Activated CD8-positive, alpha-beta memory T cell treated with anti-CD3 and anti-CD28 coated beads, Interleukin-2, amount 50 U/mL, for 24 hours (primary cell): ENCODE results near the gene GATA1.

Experiments used
- DNase-seq: peaks from one replicate; pipeline ENCODE4 v3.0.0-alpha.2; 2020; ENCODE audit errors: extremely low read depth

The GATA1 gene

GRCh38 chrX:48785186-48785539 is 1.2 kb upstream of the GATA1 start:
- no peak for DNase-seq

- no peak for DNase-seq
These were observed 713 bp upstream of the GATA1 start for GRCh38 chrX:48785540-48786214.

- DNase-seq: no peak
These were observed 575 bp downstream of the GATA1 start for GRCh38 chrX:48786825-48787504.

GRCh38 chrX:48787505-48788443 is 1.4 kb downstream of the GATA1 start:
- DNase-seq: no peak

DNA sequence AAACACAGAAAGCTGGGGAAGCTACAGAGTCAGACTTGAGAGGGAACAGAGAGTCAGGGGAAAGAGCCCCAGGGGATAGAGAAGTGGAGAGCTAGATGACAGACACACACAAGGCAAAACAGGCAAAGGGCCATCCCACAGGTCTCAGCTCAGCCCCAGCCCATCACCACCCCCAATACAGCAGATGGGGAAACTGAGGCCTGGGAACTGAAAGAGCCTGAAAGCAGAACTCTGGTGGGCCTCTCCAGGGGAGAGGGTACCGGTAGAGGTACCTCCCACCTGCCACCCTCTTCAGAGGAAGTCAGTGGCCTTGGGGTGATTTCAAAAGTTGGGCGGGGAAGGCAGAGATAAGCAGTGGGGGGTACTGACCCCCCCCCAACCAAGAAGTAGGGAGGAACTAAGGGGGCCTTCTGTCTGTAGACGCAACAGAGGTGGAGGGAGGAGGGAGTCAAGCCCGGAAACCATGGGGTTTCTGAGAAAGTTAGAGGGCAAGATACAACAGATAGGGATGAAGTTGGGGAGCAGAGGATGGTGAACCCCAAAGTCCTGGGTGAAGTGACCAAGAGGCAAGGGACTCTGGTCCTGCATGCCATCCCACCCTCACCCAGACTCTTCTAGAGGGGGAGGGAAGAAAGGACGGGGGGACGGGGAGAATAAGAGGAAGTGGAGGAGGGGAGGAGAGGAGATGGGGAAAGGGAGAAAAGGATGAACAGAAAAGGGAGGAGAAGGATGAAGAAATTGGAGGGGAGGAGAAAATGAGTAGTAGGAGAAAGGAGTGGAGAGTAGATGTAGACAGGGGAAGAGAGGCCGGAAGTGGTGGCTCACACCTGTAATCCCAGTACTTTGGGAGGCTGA is 3.2 kb downstream of the GATA1 start:
- DNase-seq: no peak

- no peak for DNase-seq
These were observed 4.1 kb downstream of the GATA1 start for GRCh38 chrX:48790477-48790876.

- no peak for DNase-seq
These were observed 4.9 kb downstream of the GATA1 start for GRCh38 chrX:48791063-48791820.

GRCh38 chrX:48792219-48792618 is 5.8 kb downstream of the GATA1 start:
- no peak for DNase-seq

- DNase-seq: no peak
These were observed 7.5 kb downstream of the GATA1 start for GRCh38 chrX:48793935-48794334.

DNA sequence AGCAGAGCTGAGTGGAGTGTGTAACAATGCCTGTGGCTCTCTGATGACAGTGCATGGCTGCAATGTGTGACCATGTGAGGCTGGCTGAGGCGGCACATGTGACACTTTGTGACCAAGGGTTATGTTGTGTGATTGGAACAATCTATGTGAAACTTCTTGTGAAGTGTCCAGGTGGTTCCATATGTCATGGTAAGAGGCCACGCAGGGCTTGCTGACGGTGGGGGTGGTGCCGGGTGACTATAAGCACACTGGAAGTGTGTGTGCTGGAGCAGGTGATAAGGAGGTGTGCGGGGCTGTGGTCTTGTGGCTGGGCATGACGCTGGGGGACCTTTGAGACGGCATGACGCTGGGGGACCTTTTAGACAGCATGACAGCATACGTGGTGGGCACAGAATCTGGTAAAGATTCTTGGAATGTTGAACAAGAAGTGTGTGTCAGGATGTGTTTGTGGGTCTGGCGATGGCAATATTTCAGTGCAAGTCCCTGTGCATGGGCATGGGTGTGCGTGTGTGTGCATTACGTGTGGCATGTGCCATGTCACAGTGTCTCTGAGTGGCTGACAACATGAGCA is 8.0 kb downstream of the GATA1 start:
- DNase-seq: no peak

- DNase-seq: no peak
These were observed 8.6 kb downstream of the GATA1 start for GRCh38 chrX:48794911-48795515.

- DNase-seq: no peak
These were observed 11.9 kb downstream of the GATA1 start for GRCh38 chrX:48798318-48798717.

- DNase-seq: no peak
These were observed 14.3 kb downstream of the GATA1 start for GRCh38 chrX:48800574-48801279.

DNA sequence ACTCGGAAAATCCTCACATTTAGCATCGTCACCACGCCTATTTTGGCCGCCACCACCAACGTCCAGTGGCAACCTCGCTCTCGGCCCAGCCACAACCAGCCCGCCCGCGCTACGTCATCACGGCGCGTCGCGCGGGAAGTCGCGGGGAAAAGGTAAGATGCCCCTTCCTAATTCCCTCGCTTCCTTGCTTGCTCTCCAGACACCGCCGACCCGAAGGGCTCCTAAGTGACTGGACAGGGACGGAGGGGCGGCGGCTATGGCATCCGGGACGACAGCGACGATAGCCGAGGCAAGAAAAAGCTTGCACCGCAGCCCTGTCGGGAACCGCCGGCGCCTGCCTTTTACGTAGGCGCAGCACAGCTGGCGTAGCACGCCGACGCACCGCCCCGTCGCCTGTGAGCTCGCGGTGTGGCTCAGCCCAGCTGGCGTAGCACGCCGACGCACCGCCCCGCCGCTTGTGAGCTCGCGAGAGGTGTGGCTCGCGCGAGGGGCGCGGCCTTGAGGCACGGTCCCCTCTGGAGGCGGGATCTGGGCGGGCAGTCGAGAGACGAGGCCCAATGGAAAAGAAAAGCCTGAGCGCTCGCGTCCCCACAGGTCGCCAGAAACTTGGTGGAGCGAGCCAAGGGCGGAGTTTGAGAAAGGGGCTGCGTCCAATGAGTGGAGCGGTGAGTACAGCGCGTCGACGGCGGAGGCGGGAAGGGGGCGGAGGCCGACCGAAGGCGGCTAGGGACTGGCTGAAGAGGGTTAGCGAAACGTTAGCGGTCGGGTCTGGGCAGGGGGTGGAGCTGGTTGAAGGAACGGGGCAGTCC is 15.1 kb downstream of the GATA1 start, which contains the start of gene HDAC6:
HDAC6 (plus strand) TSS at position 788 of the 809 bp plus-strand sequence. CDS start 626 bp downstream, outside the sequence.
- DNase-seq: peak; percentile 77

DNA sequence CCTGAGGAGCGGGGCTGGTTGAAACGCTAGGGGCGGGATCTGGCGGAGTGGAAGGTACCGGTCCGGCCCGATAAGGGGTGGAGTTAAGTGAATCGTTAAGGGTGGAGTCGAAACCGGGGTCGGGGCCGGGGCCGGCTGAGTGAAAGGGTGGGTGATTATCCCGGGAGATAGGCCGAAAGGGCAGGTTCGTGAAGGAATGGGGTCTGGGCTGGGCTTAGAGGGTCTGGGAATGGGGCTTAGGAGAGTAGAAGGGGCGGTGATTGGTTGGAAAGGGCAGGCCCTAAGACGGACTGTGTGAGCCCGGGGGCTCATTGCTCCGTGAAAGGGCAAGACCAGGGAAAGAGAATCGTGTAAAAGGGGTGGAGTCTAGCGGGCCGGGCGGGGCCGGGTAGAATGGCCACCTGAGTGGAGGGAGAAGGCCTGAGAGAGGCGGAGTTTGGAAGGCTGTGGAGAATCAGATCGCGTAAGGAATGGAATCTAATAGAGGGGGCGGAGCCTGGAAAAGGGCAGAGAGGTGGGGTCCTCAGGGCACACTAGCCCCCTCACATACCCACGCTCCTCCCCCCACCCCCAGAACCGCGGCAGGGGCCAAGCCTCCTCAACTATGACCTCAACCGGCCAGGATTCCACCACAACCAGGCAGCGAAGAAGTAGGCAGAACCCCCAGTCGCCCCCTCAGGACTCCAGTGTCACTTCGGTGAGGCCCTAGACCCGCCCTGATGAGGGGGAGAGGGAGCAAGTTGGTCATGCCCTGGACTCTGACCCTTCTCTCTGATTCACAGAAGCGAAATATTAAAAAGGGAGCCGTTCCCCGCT is 15.9 kb downstream of the GATA1 start:
- peak; percentile 36 for DNase-seq

- no peak for DNase-seq
These were observed 16.5 kb downstream of the GATA1 start for GRCh38 chrX:48802905-48803200.

GRCh38 chrX:48806081-48806480 is 19.7 kb downstream of the GATA1 start:
- DNase-seq: no peak

- DNase-seq: no peak
These were observed 27.3 kb downstream of the GATA1 start for GRCh38 chrX:48813644-48814043.
